ENCODE measurements around the gene NELL1. TPM values are rescaled to one million over a fixed set of nuclear protein-coding genes. Genes with fewer than 3 reads are reported as not detected.

NELL1 gene
- total and polyA plus RNA-seq, 12 donors: 0.11 to 0.39 (median 0.24) TPM; not detected in 9

DNA sequence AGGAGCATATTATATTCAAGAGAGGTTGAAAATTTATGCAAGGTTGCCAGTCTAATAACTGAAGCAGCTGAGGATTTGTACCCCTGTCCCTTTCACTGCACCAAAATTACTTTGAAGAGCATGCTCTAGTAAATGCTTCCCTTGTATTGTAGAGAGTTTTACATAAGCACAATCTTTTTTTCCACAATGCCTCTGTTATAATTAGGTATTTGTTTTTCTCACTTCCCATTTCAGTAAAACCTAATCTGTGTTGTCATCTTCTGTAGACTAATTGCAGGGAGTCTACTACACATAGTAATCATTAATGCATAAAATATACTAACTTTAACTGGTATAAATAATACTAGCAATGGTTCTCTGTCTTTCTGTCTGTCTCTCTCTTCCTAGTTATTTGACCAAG lies 805.1 kb downstream of the NELL1 start:
- no peak for DNase-seq
- intact Hi-C loops (cut with DNase I): no loop called here
- H3K4me3 ChIP-seq: no peak overlapping the region
- no peaks in the 10 kb centered on the region for H3K36me3 ChIP-seq (replicated peaks in 1 of 2)
- no peaks in the 10 kb centered on the region for H3K27me3 ChIP-seq
- TF ChIP-seq POLR2A (IDR thresholded peaks at IDR 0.05): no peak
- TF ChIP-seq, protein P1, sequence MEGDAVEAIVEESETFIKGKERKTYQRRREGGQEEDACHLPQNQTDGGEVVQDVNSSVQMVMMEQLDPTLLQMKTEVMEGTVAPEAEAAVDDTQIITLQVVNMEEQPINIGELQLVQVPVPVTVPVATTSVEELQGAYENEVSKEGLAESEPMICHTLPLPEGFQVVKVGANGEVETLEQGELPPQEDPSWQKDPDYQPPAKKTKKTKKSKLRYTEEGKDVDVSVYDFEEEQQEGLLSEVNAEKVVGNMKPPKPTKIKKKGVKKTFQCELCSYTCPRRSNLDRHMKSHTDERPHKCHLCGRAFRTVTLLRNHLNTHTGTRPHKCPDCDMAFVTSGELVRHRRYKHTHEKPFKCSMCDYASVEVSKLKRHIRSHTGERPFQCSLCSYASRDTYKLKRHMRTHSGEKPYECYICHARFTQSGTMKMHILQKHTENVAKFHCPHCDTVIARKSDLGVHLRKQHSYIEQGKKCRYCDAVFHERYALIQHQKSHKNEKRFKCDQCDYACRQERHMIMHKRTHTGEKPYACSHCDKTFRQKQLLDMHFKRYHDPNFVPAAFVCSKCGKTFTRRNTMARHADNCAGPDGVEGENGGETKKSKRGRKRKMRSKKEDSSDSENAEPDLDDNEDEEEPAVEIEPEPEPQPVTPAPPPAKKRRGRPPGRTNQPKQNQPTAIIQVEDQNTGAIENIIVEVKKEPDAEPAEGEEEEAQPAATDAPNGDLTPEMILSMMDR (IDR thresholded peaks at IDR 0.05): no peak
- no peak overlapping the region for H3K27ac ChIP-seq
- no peaks in the 10 kb centered on the region for H3K4me1 ChIP-seq (replicated peaks in 1 of 2)
- no peaks in the 10 kb centered on the region for H3K9me3 ChIP-seq (replicated peaks in 1 of 3)

DNA sequence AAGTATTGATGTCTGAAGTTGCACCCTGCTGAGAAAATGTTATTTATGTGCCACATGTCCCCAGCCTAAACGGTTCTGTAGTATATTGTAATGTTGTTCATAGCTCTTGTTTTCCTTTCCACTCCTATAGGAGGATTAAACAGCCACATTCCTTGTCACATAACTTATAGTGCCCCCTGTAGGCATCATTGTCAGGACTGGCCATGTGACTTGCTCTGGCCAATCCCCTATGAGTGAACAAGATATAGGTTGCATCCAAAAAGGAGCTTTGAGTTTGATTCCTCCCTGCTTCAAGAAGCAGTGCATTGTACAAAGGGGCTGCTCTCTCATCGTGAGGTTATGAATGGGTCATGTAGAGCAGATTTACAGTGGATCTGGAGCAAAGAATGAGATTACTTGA lies 805.9 kb downstream of the NELL1 start:
- DNase-seq: no peak
- intact Hi-C loops (cut with DNase I): no loop called here
- TF ChIP-seq, protein P1 (IDR thresholded peaks at IDR 0.05): no peak
- no peak for TF ChIP-seq POLR2A (IDR thresholded peaks at IDR 0.05)
- no peak overlapping the region for H3K27ac ChIP-seq
- WGBS, 4 donors: 48 to 63% (median 60%) methylated on average over 2 of the region's 2 CpGs
- no peaks in the 10 kb centered on the region for H3K36me3 ChIP-seq (replicated peaks in 1 of 2)
- H3K27me3 ChIP-seq: no peaks in the 10 kb centered on the region
- no peak overlapping the region for H3K4me3 ChIP-seq
- no peaks in the 10 kb centered on the region for H3K4me1 ChIP-seq (replicated peaks in 1 of 2)
- no peaks in the 10 kb centered on the region for H3K9me3 ChIP-seq (replicated peaks in 1 of 3)

DNA sequence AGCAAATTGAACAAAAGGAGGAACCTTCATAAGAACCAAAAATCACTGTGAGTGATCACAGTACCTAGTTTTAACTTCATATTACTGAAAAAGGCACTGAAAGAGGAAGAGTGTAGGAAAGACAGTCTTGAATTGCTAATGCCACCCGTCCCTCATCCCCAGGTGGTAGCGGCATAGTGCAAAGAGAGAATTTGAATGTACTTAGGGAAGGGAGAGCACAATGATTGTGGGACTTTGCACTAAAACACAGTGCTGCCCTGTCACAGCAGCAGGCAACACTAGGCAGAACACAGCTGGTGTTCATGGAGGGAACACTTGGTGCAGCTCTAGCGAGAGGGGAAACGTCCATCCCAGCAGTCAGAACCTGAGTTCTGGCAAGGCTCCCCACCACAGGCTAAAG lies 807.2 kb downstream of the NELL1 start:
- WGBS, 4 donors: 67 to 85% (median 76%) methylated on average over 4 of the region's 4 CpGs
- intact Hi-C loops (cut with DNase I): no loop called here

DNA sequence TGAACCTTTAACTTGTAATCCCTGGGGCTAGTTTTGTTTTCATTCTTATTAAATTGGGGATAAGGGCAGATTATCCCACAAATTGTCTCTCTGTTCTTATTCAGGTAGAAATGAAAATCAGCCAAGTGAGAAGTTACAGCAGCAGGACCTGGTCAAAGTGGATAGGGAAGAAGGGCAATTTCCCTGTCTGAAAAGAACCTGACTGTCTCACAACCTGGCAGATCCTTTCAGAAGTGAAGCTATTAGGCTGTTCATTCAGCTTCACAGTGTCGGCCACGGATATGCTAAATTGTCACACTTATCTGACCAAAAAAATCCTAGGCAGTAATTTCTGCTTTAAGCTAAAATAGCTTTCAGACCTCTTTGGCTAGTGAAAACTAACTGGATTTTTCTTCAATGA lies 810.9 kb downstream of the NELL1 start:
- intact Hi-C loops (cut with DNase I): no loop called here
- no peaks in the 10 kb centered on the region for H3K36me3 ChIP-seq (replicated peaks in 1 of 2)
- 36 to 47% (median 38%) methylated on average over 2 of the region's 2 CpGs for WGBS, 4 donors

More for the DNA sequence above, 807.2 kb downstream of the NELL1 start:
- Histone ChIP-seq H3K9me3 (replicated peaks in 1 of 3) (no peaks in the 10 kb centered on the region), H3K36me3 (replicated peaks in 1 of 2) (no peaks in the 10 kb centered on the region), H3K4me1 (replicated peaks in 1 of 2) (no peaks in the 10 kb centered on the region), H3K4me3 (no peak overlapping the region), H3K27me3 (no peaks in the 10 kb centered on the region), H3K27ac (no peak overlapping the region)
- TF ChIP-seq, protein P1 (IDR thresholded peaks at IDR 0.05): no peak
- TF ChIP-seq POLR2A (IDR thresholded peaks at IDR 0.05): no peak
- DNase-seq: no peak

More for the DNA sequence above, 810.9 kb downstream of the NELL1 start:
- TF ChIP-seq, protein P1 (IDR thresholded peaks at IDR 0.05): no peak
- TF ChIP-seq POLR2A (IDR thresholded peaks at IDR 0.05): no peak
- no peaks in the 10 kb centered on the region for H3K9me3 ChIP-seq (replicated peaks in 1 of 3)
- DNase-seq: no peak
- H3K27me3 ChIP-seq: no peaks in the 10 kb centered on the region
- no peak overlapping the region for H3K27ac ChIP-seq
- H3K4me3 ChIP-seq: no peak overlapping the region
- H3K4me1 ChIP-seq (replicated peaks in 1 of 2): no peaks in the 10 kb centered on the region

All from adrenal gland (tissue), 12 donors.